ENCODE measurements around the gene GNB4.

Gene GNB4

GRCh38 chr3:179446501-179446900 lies 4.8 kb downstream of the GNB4 start:
- DNase-seq, result no peak
- Histone ChIP-seq H3K4me1 (ENCODE audit: control insufficient read depth, insufficient read depth, low read length, poor library complexity, severe bottlenecking) (peaks cover 7% of the 10 kb centered on the region), H3K4me3 (ENCODE audit: insufficient read depth, low read depth, low read length, poor library complexity, severe bottlenecking) (no peak overlapping the region), H3K9me3 (ENCODE audit: control insufficient read depth, low read length) (no peaks in the 10 kb centered on the region), H3K27ac (ENCODE audit: insufficient read depth, low read length, poor library complexity, severe bottlenecking) (no peak overlapping the region), H3K36me3 (ENCODE audit: control insufficient read depth, insufficient read depth, low read length) (no peaks in the 10 kb centered on the region), H3K27me3 (replicated peaks; ENCODE audit: control insufficient read depth, insufficient read depth, low read length, poor library complexity, severe bottlenecking) (peaks cover 23% of the 10 kb centered on the region)

GRCh38 chr3:179438841-179439240 lies 12.4 kb downstream of the GNB4 start:
- Histone ChIP-seq H3K27me3 (replicated peaks; ENCODE audit: control insufficient read depth, insufficient read depth, low read length, poor library complexity, severe bottlenecking) (no peaks in the 10 kb centered on the region), H3K4me3 (ENCODE audit: insufficient read depth, low read depth, low read length, poor library complexity, severe bottlenecking) (no peak overlapping the region), H3K36me3 (ENCODE audit: control insufficient read depth, insufficient read depth, low read length) (no peaks in the 10 kb centered on the region), H3K9me3 (ENCODE audit: control insufficient read depth, low read length) (no peaks in the 10 kb centered on the region), H3K27ac (ENCODE audit: insufficient read depth, low read length, poor library complexity, severe bottlenecking) (no peak overlapping the region), H3K4me1 (ENCODE audit: control insufficient read depth, insufficient read depth, low read length, poor library complexity, severe bottlenecking) (no peaks in the 10 kb centered on the region)
- no peak for DNase-seq

GRCh38 chr3:179436517-179436916 lies 14.8 kb downstream of the GNB4 start:
- no peak overlapping the region for H3K4me3 ChIP-seq (ENCODE audit: insufficient read depth, low read depth, low read length, poor library complexity, severe bottlenecking)
- H3K36me3 ChIP-seq (ENCODE audit: control insufficient read depth, insufficient read depth, low read length), result no peaks in the 10 kb centered on the region
- no peaks in the 10 kb centered on the region for H3K4me1 ChIP-seq (ENCODE audit: control insufficient read depth, insufficient read depth, low read length, poor library complexity, severe bottlenecking)
- no peaks in the 10 kb centered on the region for H3K27me3 ChIP-seq (replicated peaks; ENCODE audit: control insufficient read depth, insufficient read depth, low read length, poor library complexity, severe bottlenecking)
- H3K9me3 ChIP-seq (ENCODE audit: control insufficient read depth, low read length), result no peaks in the 10 kb centered on the region
- no peak overlapping the region for H3K27ac ChIP-seq (ENCODE audit: insufficient read depth, low read length, poor library complexity, severe bottlenecking)
- no peak for DNase-seq

- Histone ChIP-seq H3K27me3 (replicated peaks; ENCODE audit: control insufficient read depth, insufficient read depth, low read length, poor library complexity, severe bottlenecking) (no peaks in the 10 kb centered on the region), H3K36me3 (ENCODE audit: control insufficient read depth, insufficient read depth, low read length) (no peaks in the 10 kb centered on the region), H3K9me3 (ENCODE audit: control insufficient read depth, low read length) (no peaks in the 10 kb centered on the region), H3K4me1 (ENCODE audit: control insufficient read depth, insufficient read depth, low read length, poor library complexity, severe bottlenecking) (no peaks in the 10 kb centered on the region), H3K27ac (ENCODE audit: insufficient read depth, low read length, poor library complexity, severe bottlenecking) (no peak overlapping the region), H3K4me3 (ENCODE audit: insufficient read depth, low read depth, low read length, poor library complexity, severe bottlenecking) (no peak overlapping the region)
- no peak for DNase-seq
These were observed 18.8 kb downstream of the GNB4 start for GRCh38 chr3:179432451-179432850.

- Histone ChIP-seq H3K4me1 (ENCODE audit: control insufficient read depth, insufficient read depth, low read length, poor library complexity, severe bottlenecking) (no peaks in the 10 kb centered on the region), H3K36me3 (ENCODE audit: control insufficient read depth, insufficient read depth, low read length) (no peaks in the 10 kb centered on the region), H3K27me3 (replicated peaks; ENCODE audit: control insufficient read depth, insufficient read depth, low read length, poor library complexity, severe bottlenecking) (no peaks in the 10 kb centered on the region), H3K4me3 (ENCODE audit: insufficient read depth, low read depth, low read length, poor library complexity, severe bottlenecking) (no peak overlapping the region), H3K9me3 (ENCODE audit: control insufficient read depth, low read length) (no peaks in the 10 kb centered on the region), H3K27ac (ENCODE audit: insufficient read depth, low read length, poor library complexity, severe bottlenecking) (no peak overlapping the region)
- DNase-seq, result no peak
These were observed 19.2 kb downstream of the GNB4 start for GRCh38 chr3:179432021-179432420.

GRCh38 chr3:179430277-179430870 lies 20.9 kb downstream of the GNB4 start:
- Histone ChIP-seq H3K9me3 (ENCODE audit: control insufficient read depth, low read length) (no peaks in the 10 kb centered on the region), H3K4me1 (ENCODE audit: control insufficient read depth, insufficient read depth, low read length, poor library complexity, severe bottlenecking) (no peaks in the 10 kb centered on the region), H3K36me3 (ENCODE audit: control insufficient read depth, insufficient read depth, low read length) (no peaks in the 10 kb centered on the region), H3K4me3 (ENCODE audit: insufficient read depth, low read depth, low read length, poor library complexity, severe bottlenecking) (no peak overlapping the region), H3K27ac (ENCODE audit: insufficient read depth, low read length, poor library complexity, severe bottlenecking) (no peak overlapping the region), H3K27me3 (replicated peaks; ENCODE audit: control insufficient read depth, insufficient read depth, low read length, poor library complexity, severe bottlenecking) (no peaks in the 10 kb centered on the region)
- DNase-seq, result no peak

DNA sequence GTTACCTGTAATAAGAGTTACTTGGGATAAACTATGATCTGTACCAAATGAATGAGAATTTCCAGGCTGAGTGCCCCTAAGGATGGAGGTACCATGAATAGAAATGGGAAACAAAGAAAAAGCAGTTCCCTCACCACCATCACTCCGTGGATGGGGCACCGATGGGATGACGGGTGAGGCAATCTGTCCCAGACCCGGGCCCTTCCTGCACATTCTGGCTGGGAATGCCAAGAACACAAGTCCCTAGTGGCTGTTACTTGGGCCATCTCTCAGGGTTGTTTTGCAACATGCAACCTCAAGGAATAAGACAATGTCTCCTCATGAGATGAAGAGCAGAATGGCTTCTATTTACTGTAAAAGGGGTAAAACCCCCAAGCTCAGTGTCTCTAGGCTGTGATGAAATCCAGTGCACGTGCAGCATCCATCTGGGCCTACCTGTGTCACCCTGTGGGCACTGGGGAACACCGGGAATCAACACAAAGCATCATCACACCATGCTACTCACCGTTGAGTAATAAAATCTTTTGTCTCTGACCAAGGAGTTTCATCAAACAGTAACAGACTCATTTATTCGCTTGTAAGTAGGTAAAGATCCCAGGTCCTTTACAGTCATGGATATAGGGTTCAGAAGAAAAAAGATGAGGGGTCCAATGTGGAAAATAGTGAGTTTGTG lies 22.3 kb downstream of the GNB4 start:
- Histone ChIP-seq H3K4me1 (ENCODE audit: control insufficient read depth, insufficient read depth, low read length, poor library complexity, severe bottlenecking) (no peaks in the 10 kb centered on the region), H3K27ac (ENCODE audit: insufficient read depth, low read length, poor library complexity, severe bottlenecking) (no peak overlapping the region), H3K36me3 (ENCODE audit: control insufficient read depth, insufficient read depth, low read length) (no peaks in the 10 kb centered on the region), H3K4me3 (ENCODE audit: insufficient read depth, low read depth, low read length, poor library complexity, severe bottlenecking) (no peak overlapping the region), H3K9me3 (ENCODE audit: control insufficient read depth, low read length) (no peaks in the 10 kb centered on the region), H3K27me3 (replicated peaks; ENCODE audit: control insufficient read depth, insufficient read depth, low read length, poor library complexity, severe bottlenecking) (no peaks in the 10 kb centered on the region)
- DNase-seq, result no peak

DNA sequence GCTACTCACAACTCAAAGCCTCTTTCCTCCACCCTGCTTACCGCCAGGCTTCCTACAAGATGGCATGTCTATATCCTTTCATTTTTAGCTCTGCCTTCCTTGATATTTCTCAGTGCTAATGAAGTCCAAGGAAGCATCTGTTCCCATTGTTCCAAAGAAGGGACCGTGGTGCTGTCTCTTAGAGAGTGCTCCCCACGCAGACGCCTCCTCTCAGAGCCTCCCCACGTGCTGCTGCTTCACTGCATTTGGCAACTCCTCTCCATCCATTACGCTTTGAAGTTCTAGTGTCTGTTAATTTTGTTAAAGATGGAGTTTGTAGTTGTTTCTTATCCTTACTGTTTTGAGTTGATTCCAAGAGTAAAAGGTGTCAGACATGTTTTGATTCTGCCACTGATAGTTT lies 26.2 kb downstream of the GNB4 start:
- Histone ChIP-seq H3K27me3 (replicated peaks; ENCODE audit: control insufficient read depth, insufficient read depth, low read length, poor library complexity, severe bottlenecking) (no peaks in the 10 kb centered on the region), H3K4me1 (ENCODE audit: control insufficient read depth, insufficient read depth, low read length, poor library complexity, severe bottlenecking) (no peaks in the 10 kb centered on the region), H3K9me3 (ENCODE audit: control insufficient read depth, low read length) (no peaks in the 10 kb centered on the region), H3K36me3 (ENCODE audit: control insufficient read depth, insufficient read depth, low read length) (no peaks in the 10 kb centered on the region), H3K27ac (ENCODE audit: insufficient read depth, low read length, poor library complexity, severe bottlenecking) (no peak overlapping the region), H3K4me3 (ENCODE audit: insufficient read depth, low read depth, low read length, poor library complexity, severe bottlenecking) (no peak overlapping the region)
- DNase-seq, result no peak

GRCh38 chr3:179421500-179421899 lies 29.8 kb downstream of the GNB4 start:
- Histone ChIP-seq H3K27ac (ENCODE audit: insufficient read depth, low read length, poor library complexity, severe bottlenecking) (no peak overlapping the region), H3K36me3 (ENCODE audit: control insufficient read depth, insufficient read depth, low read length) (no peaks in the 10 kb centered on the region)
- DNase-seq, result no peak

GRCh38 chr3:179418610-179419009 lies 32.7 kb downstream of the GNB4 start:
- Histone ChIP-seq H3K4me1 (ENCODE audit: control insufficient read depth, insufficient read depth, low read length, poor library complexity, severe bottlenecking) (no peaks in the 10 kb centered on the region), H3K4me3 (ENCODE audit: insufficient read depth, low read depth, low read length, poor library complexity, severe bottlenecking) (no peak overlapping the region), H3K27ac (ENCODE audit: insufficient read depth, low read length, poor library complexity, severe bottlenecking) (no peak overlapping the region), H3K27me3 (replicated peaks; ENCODE audit: control insufficient read depth, insufficient read depth, low read length, poor library complexity, severe bottlenecking) (no peaks in the 10 kb centered on the region), H3K9me3 (ENCODE audit: control insufficient read depth, low read length) (no peaks in the 10 kb centered on the region), H3K36me3 (ENCODE audit: control insufficient read depth, insufficient read depth, low read length) (no peaks in the 10 kb centered on the region)
- DNase-seq, result no peak

More at GRCh38 chr3:179421500-179421899, 29.8 kb downstream of the GNB4 start:
- Histone ChIP-seq H3K4me1 (ENCODE audit: control insufficient read depth, insufficient read depth, low read length, poor library complexity, severe bottlenecking) (no peaks in the 10 kb centered on the region), H3K27me3 (replicated peaks; ENCODE audit: control insufficient read depth, insufficient read depth, low read length, poor library complexity, severe bottlenecking) (no peaks in the 10 kb centered on the region), H3K9me3 (ENCODE audit: control insufficient read depth, low read length) (no peaks in the 10 kb centered on the region), H3K4me3 (ENCODE audit: insufficient read depth, low read depth, low read length, poor library complexity, severe bottlenecking) (no peak overlapping the region)

Data from effector memory CD4-positive, alpha-beta T cell (primary cell).